Measurements from ENCODE around the gene DPF1. TPM values are rescaled to one million over a fixed set of nuclear protein-coding genes. Genes with fewer than 3 reads are reported as not detected.
A peak's percentile ranks its signal among the peaks of the same experiment; 100 is the strongest.

DPF1 gene
- total RNA-seq, 2 experiments from 2014 or later, result 0.47 TPM; not detected in 1

DNA sequence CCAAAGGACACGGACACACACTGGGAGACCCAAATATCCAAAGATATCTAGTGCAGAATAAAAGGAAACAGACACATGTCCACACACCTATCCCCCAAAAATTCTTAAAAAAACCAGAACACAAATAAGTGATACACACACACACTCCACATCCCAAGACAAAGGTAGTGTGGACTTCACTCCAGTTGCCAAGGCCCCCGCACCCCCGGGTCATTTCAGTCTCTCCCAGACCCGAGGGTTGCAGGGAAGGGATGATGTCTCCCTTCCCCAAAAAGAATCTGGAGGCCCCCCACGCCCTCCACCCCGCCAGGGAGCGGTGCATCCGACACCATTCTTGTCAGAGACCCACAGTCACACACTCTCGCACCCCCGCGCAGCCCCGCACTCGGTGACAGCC, 407 bp downstream of the DPF1 start:
- H3K27ac Mint-ChIP-seq, result no peak overlapping the region
- H3K4me1 Mint-ChIP-seq, result peaks cover 12% of the 10 kb centered on the region
- peak overlapping the region; percentile 55 for H3K4me3 Mint-ChIP-seq
- no peak for DNase-seq
- no peaks in the 10 kb centered on the region for H3K36me3 Mint-ChIP-seq
- no peak for ATAC-seq
- CTCF ChIA-PET, result no interaction called here
- peaks cover 57% of the 10 kb centered on the region for H3K27me3 Mint-ChIP-seq
- H3K9me3 Mint-ChIP-seq (ENCODE audit: low read depth), result no peaks in the 10 kb centered on the region

DNA sequence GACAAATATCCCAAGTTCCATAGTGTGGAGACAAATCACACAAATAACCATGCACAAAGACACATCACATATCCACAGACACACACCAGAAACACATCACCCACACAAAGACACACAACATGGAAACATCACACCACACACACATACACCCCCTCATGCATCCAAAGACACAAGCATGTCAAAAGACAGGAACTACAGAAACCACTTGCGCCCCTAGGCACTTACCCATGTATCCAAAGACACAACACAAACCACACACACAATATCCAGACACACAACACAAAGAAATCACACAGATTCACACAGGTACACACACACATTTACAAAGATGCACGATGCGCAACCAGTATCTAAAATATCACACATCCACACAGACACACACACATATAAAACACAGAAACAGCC, 901 bp downstream of the DPF1 start:
- DNase-seq (no peak), ATAC-seq (no peak)
- CTCF ChIA-PET, result no interaction called here
- Mint-ChIP-seq H3K27ac (no peak overlapping the region), H3K27me3 (peaks cover 55% of the 10 kb centered on the region), H3K9me3 (ENCODE audit: low read depth) (no peaks in the 10 kb centered on the region), H3K36me3 (no peaks in the 10 kb centered on the region), H3K4me1 (peaks cover 12% of the 10 kb centered on the region), H3K4me3 (peak overlapping the region; percentile 55)

DNA sequence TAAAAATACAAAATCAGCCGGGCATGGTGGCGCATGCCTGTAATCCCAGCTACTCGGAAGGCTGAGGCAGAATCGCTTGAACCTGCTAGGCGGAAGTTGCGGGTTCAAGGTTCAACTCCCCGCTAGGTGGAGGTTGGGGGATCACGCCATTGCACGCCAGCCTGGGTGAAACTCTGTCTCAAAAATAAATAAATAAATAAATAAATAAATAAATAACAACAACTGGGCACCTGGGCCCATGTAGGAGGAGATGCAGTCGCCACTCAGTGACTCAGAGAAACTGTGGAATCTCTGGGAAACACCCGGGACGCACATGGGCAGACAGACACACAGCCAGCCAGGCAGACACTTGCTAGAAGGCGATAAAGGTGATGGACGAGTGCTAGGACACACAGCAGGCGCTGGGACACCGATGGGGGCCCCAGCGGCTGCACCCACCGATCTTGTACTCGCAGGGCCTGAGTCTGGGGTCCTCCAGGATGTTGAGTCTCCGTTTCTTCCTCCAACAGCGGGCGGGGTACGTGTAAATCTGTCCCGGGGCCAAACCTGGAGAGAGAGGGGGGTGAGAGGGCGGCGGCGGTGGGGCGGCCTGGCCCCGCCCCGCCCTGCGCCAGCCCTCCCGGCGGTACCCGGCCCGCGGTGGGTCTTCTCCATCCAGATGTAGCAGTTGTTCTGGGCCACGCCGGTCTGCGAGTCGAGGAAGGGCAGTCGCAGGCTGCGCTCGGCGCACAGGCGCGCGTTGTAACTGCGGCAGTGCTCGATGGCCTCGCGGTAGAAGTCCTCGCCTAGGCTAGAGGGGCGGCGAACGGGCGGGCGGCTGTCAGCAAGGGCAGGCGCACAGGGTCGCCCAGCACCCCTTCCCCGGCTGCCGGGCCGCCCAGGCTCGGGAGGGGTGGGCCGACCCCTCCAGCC, 1.8 kb downstream of the DPF1 start:
- no peak overlapping the region for H3K4me3 Mint-ChIP-seq
- DNase-seq, result no peak
- no peaks in the 10 kb centered on the region for H3K36me3 Mint-ChIP-seq
- no peaks in the 10 kb centered on the region for H3K9me3 Mint-ChIP-seq (ENCODE audit: low read depth)
- ATAC-seq, result no peak
- H3K4me1 Mint-ChIP-seq, result peaks cover 12% of the 10 kb centered on the region
- CTCF ChIA-PET, result interaction anchor here (1.6 kb wide), 1 partner anchor 320 kb away, joined by 7 read pairs; no protein-coding TSS in a partner anchor
- H3K27me3 Mint-ChIP-seq, result peaks cover 46% of the 10 kb centered on the region
- H3K27ac Mint-ChIP-seq, result no peak overlapping the region

DNA sequence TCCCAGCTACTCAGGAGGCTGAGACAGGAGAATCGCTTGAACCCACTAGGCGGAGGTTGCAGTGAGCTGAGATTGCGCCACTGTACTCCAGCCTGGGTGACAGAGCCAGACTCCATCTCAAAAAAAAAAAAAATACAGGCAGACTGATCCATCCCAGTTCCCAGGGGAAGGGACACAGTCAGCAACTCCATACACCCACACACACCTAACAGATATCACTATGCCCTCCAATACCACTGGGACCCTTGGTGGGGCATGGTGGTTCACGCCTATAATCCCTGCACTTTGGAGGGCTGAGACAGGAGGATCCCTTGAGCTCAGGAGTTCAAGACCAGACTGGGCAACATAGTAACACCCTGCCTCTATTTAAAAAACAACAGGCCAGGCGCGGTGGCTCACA, 2.6 kb downstream of the DPF1 start:
- H3K36me3 Mint-ChIP-seq, result no peaks in the 10 kb centered on the region
- no peak for ATAC-seq
- H3K27me3 Mint-ChIP-seq, result peaks cover 44% of the 10 kb centered on the region
- no peak for DNase-seq
- H3K9me3 Mint-ChIP-seq (ENCODE audit: low read depth), result no peaks in the 10 kb centered on the region
- no peak overlapping the region for H3K27ac Mint-ChIP-seq
- H3K4me1 Mint-ChIP-seq, result peaks cover 12% of the 10 kb centered on the region
- H3K4me3 Mint-ChIP-seq, result no peak overlapping the region
- CTCF ChIA-PET, result interaction anchor here (0.7 to 1.6 kb wide), 3 partner anchors 22 to 319 kb away, joined by 3 to 7 read pairs (median 4); partner anchors contain the start of genes SIPA1L3 and WDR87

DNA sequence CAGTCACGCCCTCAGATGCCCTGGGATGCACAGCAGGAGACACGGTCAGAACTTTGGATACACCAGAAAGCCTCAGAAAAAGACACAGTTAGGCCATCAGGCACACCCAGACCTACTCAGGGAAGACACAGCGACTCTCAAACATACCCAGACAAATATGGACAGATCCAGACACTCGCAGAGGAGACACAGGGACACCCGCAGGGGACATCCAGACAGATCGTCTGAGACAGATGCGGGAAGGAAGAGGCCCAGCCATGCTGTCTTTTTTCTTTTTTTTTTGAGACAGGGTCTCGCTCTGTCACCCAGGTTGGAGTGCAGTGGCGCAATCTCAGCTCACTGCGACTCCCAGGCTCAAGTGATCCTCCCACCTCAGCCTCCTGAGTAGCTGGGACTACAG, 4.8 kb downstream of the DPF1 start:
- peaks cover 2% of the 10 kb centered on the region for H3K36me3 Mint-ChIP-seq
- H3K27ac Mint-ChIP-seq, result no peak overlapping the region
- CTCF ChIA-PET, result no interaction called here
- no peak overlapping the region for H3K4me3 Mint-ChIP-seq
- peaks cover 12% of the 10 kb centered on the region for H3K4me1 Mint-ChIP-seq
- H3K27me3 Mint-ChIP-seq, result peaks cover 37% of the 10 kb centered on the region
- no peak for DNase-seq
- no peak for ATAC-seq
- no peaks in the 10 kb centered on the region for H3K9me3 Mint-ChIP-seq (ENCODE audit: low read depth)

DNA sequence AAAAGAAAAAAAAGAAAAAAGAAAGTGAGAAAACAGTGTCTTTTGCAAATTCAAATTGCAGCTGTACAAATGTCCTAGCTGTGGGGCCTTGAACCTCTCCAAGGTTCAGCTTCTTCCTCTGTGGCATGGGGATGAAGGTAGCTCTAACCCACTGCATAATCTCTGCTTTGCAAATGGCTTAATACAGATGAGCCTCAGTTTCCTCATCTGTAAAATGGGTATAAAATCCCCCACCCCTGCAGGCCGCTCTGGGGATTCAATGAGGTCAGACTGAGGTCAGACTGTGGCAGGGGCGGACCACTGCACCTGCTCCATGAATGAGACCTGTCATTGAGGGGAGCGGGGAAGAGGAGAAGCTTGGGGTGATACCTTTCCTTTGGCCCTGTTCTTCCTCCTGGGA, 5.8 kb downstream of the DPF1 start:
- H3K9me3 Mint-ChIP-seq (ENCODE audit: low read depth), result no peaks in the 10 kb centered on the region
- CTCF ChIA-PET, result interaction anchor here (0.6 kb wide), 1 partner anchor 929 kb away, joined by 3 read pairs; no protein-coding TSS in a partner anchor
- peaks cover 37% of the 10 kb centered on the region for H3K27me3 Mint-ChIP-seq
- H3K4me3 Mint-ChIP-seq, result no peak overlapping the region
- H3K4me1 Mint-ChIP-seq, result peaks cover 15% of the 10 kb centered on the region
- ATAC-seq (no peak), DNase-seq (no peak)
- no peak overlapping the region for H3K27ac Mint-ChIP-seq
- H3K36me3 Mint-ChIP-seq, result peaks cover 5% of the 10 kb centered on the region

DNA sequence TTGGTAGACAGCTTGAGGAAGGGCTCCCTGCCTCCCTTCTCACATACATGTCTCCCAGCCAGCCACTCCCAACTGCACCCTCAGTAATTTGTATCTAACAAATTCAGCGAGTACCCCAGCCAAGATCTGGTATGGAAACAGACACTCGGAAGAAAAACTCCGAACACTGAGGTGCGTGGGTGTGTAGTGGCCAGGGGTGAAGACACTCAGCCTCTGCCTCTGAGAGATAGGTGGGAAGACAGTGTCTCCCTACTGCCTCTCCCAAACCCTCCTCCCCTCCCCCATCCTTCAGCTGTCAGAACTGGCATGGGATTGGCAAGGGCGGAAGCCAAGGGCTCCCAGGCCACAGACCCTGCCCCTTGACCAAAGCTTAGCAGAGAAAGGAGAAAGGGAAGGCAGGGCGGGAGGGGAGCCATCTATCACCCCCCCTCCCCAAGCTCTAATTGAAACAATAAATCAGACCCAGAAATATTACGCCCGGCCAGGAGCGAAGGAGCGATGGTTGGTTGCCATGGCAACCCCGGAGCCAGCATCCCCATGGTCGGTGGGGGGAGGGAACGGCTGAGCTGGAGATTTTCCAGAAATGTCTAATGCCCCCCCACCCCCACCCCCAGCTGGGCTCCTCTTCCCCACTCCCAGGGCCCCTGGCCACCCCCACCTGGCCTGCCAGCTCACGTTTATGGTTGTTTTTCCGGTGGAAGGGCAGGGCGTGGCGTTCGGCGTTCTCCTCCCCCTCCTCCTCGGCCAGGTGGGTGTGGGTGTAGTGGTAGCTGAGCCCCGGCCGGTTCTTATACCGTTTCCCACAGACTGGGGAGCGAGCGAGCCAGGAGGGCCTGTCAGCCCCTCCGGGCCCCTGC, 7.0 kb downstream of the DPF1 start:
- Mint-ChIP-seq H3K27ac (no peak overlapping the region), H3K36me3 (peaks cover 5% of the 10 kb centered on the region), H3K4me3 (no peak overlapping the region), H3K27me3 (peaks cover 35% of the 10 kb centered on the region), H3K9me3 (ENCODE audit: low read depth) (no peaks in the 10 kb centered on the region), H3K4me1 (peaks cover 15% of the 10 kb centered on the region)
- ATAC-seq (no peak), DNase-seq (no peak)
- CTCF ChIA-PET, result interaction anchor here (2.2 to 2.8 kb wide), 2 partner anchors 8 to 10 kb away, joined by 5 to 8 read pairs; no protein-coding TSS in a partner anchor

DNA sequence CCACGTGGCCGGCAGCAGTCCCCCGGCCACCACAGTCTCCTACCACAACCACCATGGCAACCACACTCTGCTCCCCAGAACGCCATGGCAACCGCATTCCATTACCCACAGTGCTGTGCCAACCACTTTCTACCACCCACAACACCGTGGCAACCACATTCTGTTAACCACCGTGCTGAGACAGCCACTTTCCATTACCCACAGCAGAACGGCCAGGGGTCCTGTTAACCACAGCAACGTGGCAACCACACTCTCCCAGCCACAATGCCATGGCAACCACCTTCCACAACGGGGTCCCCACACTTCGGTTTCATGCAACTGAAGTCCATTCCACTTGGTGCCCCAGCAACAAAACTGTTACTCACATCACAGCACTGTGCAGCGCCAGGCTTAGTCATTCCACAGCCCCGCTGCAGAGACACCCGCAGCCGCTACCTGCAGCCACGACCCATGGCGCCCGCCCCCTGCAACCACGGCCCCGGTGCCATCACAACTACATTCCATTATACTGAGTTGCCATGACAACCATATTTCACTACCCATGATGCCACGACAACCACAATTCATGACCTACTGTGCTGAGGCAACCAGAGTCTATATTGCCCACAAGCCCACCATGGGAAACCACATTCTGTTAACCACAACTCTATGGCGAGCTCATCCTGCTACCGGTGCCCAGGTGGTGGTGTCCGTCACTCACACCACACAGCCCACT, 10.0 kb downstream of the DPF1 start:
- H3K4me1 Mint-ChIP-seq, result peaks cover 17% of the 10 kb centered on the region
- peak overlapping the region; percentile 91 for H3K27ac Mint-ChIP-seq
- DNase-seq, result peak; percentile 87
- peak overlapping the region; percentile 63 for H3K4me3 Mint-ChIP-seq
- H3K9me3 Mint-ChIP-seq (ENCODE audit: low read depth), result no peaks in the 10 kb centered on the region
- H3K27me3 Mint-ChIP-seq, result peaks cover 47% of the 10 kb centered on the region
- H3K36me3 Mint-ChIP-seq, result peaks cover 5% of the 10 kb centered on the region
- CTCF ChIA-PET, result no interaction called here
- peak; percentile 88 for ATAC-seq

DNA sequence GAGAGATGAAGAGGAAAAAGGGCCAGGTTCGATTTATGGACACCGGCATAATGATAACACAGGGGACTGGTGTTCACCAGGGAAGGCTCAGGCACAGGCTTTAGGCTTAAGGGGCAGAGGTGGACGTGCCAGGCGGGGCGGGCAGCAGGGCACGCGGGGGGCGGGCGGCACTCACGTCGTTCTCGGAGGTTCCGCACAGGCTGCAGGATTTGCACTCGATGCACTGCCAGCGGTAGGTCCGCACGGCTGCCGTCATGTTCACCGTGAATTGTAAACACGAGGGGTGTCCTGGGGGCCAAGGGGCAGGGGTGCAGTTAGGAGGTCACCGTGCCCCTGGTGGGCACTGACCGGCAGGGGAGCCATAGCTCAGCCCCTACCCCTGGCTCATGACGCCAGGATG, 10.6 kb downstream of the DPF1 start:
- no peak for DNase-seq
- Mint-ChIP-seq H3K27me3 (peaks cover 53% of the 10 kb centered on the region), H3K9me3 (ENCODE audit: low read depth) (no peaks in the 10 kb centered on the region), H3K4me1 (peaks cover 17% of the 10 kb centered on the region), H3K27ac (peak overlapping the region; percentile 91), H3K4me3 (no peak overlapping the region), H3K36me3 (peaks cover 5% of the 10 kb centered on the region)
- no peak for ATAC-seq
- CTCF ChIA-PET, result interaction anchor here (0.8 kb wide), 1 partner anchor 311 kb away, joined by 3 read pairs; no protein-coding TSS in a partner anchor

DNA sequence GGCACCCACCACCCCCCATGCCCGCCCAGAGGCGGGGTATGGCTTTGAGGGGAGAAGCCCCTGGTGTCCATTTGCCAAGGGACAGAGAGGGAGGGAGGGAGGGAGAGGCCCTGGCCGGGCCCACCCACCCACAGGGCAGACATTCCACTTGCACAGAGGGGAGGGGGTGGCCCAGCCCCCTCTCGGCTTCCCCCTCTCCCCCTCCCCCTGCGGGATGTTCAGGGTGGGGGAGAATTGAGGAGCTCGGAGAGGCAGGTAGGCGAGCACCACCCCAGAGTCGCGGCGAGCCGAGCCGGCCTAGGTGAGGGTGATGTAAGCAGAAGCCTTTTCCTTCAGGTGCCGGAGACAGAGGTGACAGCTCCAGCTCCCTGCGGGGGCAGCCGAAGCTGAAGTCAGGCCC, 12.3 kb downstream of the DPF1 start:
- no peak for DNase-seq
- Mint-ChIP-seq H3K9me3 (ENCODE audit: low read depth) (no peaks in the 10 kb centered on the region), H3K27me3 (peaks cover 54% of the 10 kb centered on the region), H3K36me3 (peaks cover 5% of the 10 kb centered on the region), H3K4me1 (peaks cover 17% of the 10 kb centered on the region), H3K27ac (no peak overlapping the region), H3K4me3 (no peak overlapping the region)
- CTCF ChIA-PET, result no interaction called here
- no peak for ATAC-seq

DNA sequence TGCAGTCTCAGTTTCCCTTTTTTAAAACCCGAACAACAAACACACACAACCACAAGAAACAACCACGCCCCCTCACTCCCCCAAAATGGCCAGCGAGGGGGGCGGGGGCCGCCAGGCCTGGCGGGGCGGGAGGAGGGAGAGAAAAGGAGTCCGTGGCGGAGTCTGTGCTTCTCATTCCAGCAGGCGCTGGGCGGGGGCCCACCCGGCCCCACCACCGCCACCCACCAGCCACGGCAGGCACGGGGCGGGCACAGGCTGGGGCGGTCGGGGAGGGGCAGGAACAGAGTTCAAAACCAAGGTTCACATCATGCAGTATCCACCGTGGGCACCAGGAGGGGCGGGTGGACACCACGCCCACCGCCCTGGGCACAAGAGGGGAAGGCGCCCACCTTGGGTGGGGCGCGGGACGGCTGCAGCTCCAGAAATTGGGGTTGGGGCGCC, 12.9 kb downstream of the DPF1 start:
- DNase-seq (no peak), ATAC-seq (no peak)
- Mint-ChIP-seq H3K27ac (no peak overlapping the region), H3K4me3 (no peak overlapping the region), H3K9me3 (ENCODE audit: low read depth) (no peaks in the 10 kb centered on the region), H3K36me3 (peaks cover 5% of the 10 kb centered on the region), H3K4me1 (peaks cover 17% of the 10 kb centered on the region), H3K27me3 (peaks cover 51% of the 10 kb centered on the region)
- CTCF ChIA-PET, result no interaction called here

DNA sequence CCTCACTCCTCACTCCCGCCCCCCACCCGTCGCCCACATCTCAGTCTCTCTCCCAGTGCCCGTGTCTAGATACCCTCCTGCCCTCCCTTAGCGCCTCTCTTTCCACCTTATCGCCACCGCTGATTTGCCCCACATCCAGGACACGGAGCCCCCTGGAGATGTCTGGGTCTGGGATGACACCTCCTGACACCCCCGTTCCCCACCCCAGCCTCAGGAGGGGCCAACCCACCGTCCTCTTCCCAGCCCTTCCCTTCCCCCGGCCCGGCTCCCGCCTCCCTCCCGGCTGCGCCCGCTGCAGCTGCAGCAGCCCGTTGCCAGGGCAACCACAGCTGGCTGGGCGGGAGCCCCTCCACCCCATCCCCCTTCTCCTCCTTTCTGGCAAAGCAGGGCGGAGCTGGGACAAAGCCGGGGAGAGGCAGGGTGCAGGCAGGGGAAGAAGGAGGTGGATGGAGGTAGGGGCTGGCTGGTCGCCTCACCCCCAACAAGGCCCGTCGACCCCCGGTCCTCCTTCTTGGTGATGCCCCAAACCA, 13.5 kb downstream of the DPF1 start:
- H3K27me3 Mint-ChIP-seq, result peaks cover 46% of the 10 kb centered on the region
- ATAC-seq (no peak), DNase-seq (no peak)
- H3K9me3 Mint-ChIP-seq (ENCODE audit: low read depth), result no peaks in the 10 kb centered on the region
- peaks cover 17% of the 10 kb centered on the region for H3K4me1 Mint-ChIP-seq
- H3K36me3 Mint-ChIP-seq, result peaks cover 5% of the 10 kb centered on the region
- no peak overlapping the region for H3K27ac Mint-ChIP-seq
- CTCF ChIA-PET, result no interaction called here
- H3K4me3 Mint-ChIP-seq, result no peak overlapping the region
